ENCODE measurements around the gene COX4I2. TPM values are rescaled to one million over a fixed set of nuclear protein-coding genes. Genes with fewer than 3 reads are reported as not detected.

COX4I2 gene
- total and polyA plus RNA-seq, 2 of the 8 experiments (the other 6 are each of a cell fraction or from before 2014, with no cell fraction given) = 0.26 TPM; not detected in 1

DNA sequence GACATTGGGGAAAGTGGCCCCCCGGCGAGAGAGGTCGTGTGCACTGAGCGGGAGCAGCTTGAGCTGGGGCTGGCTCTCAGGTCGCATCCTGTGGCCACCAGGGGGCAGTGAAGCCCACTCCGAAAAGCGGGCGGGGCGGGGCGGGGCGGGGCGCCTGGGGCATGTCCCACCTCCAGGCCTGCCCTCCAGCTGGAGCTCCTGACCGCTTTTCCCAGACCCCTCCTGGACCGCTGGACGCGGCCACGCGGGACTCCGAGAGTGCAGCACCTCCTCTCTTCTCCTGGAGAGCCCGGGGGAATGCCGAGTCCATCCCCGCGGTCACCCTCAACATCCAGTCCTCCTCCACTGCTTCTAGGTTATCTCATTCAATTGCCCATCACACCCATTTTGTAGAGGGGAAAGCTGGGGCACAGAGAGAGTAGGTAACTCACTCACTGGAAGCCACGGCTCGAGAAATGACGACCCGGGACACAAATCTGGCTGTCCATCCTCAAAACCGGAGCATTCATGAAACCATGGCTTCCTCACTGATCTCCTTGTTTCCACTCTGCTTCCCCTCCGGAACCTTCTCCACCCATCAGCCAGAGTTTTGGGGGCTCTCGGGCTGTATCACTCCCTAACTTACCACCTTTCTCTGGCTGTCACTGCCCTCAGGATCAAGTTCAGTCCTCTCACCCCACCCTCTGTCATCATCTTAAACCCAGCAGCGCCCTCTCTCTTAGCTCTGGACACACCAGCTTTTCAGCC is 24.1 kb downstream of the COX4I2 start (continued):
- TF ChIP-seq ASH2L (IDR thresholded peaks at IDR 0.05; ENCODE audit: low read length) = peak; percentile 35
- no peak for TF ChIP-seq BACH1 (IDR thresholded peaks at IDR 0.05; ENCODE audit: low read length)
- TF ChIP-seq, protein P1, sequence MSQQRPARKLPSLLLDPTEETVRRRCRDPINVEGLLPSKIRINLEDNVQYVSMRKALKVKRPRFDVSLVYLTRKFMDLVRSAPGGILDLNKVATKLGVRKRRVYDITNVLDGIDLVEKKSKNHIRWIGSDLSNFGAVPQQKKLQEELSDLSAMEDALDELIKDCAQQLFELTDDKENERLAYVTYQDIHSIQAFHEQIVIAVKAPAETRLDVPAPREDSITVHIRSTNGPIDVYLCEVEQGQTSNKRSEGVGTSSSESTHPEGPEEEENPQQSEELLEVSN (IDR thresholded peaks at IDR 0.05) = no peak
- no peak for TF ChIP-seq ZNF274 (IDR thresholded peaks at IDR 0.05; ENCODE audit: borderline replicate concordance, extremely low read depth, low read length)
- no peak for TF ChIP-seq CBX5 (IDR thresholded peaks at IDR 0.05; ENCODE audit: low read depth, low read length)
- TF ChIP-seq POU5F1 (IDR thresholded peaks at IDR 0.05; ENCODE audit: low read depth, low read length) = no peak
- TF ChIP-seq RBBP5 (IDR thresholded peaks at IDR 0.05; ENCODE audit: borderline replicate concordance, low read depth, low read length) = no peak
- TF ChIP-seq ATF2 (IDR thresholded peaks at IDR 0.05; ENCODE audit: low read length) = peak; percentile 73; the same call in 1 of the 2 replicates
- no peak for TF ChIP-seq CTBP2 (IDR thresholded peaks at IDR 0.05; ENCODE audit: borderline replicate concordance, insufficient read depth, insufficient read length, low read length)
- TF ChIP-seq SAP30 (IDR thresholded peaks at IDR 0.05; ENCODE audit: insufficient read depth, insufficient replicate concordance, low read length) = peak; percentile 80
- no peak for TF ChIP-seq EP300 (IDR thresholded peaks at IDR 0.05; ENCODE audit: borderline replicate concordance in 1 of 2, low read depth in 2 of 2, low read length in 2 of 2)
- no peak for TF ChIP-seq TEAD4 (IDR thresholded peaks at IDR 0.05; ENCODE audit: low read depth, low read length)
- TF ChIP-seq CTCF (IDR thresholded peaks at IDR 0.05; ENCODE audit: control extremely low read depth in 1 of 3, insufficient read depth in 1 of 3, low read depth in 1 of 3, low read length in 3 of 3) = peak; percentile 79 to 92 (median 86)
- no peak for TF ChIP-seq RXRA (IDR thresholded peaks at IDR 0.05; ENCODE audit: insufficient read depth, low read depth, low read length)
- no peak for TF ChIP-seq SUZ12 (IDR thresholded peaks at IDR 0.05; ENCODE audit: low read length)
- no peak for TF ChIP-seq SRF (IDR thresholded peaks at IDR 0.05; ENCODE audit: low read depth, low read length)
- TF ChIP-seq, protein P2, sequence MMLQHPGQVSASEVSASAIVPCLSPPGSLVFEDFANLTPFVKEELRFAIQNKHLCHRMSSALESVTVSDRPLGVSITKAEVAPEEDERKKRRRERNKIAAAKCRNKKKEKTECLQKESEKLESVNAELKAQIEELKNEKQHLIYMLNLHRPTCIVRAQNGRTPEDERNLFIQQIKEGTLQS (IDR thresholded peaks at IDR 0.05; ENCODE audit: insufficient read depth, low read depth, low read length) = 0 out of 2 replicates have a peak, but pooled peaks have one; percentile 10

Measured in H1 (cell line).